Esophagus squamous epithelium (tissue), 4 donors: ENCODE data around the gene SP100.

ENCODE experiments used
- CTCF ChIP-seq, 6 experiments: fragments of 450-650 bp in 4 of 6; fragments of 200-600 bp in 2 of 6; sonication (generic) in 2 of 6; IDR thresholded peaks; one replicate each; pipeline ENCODE4 v1.5.1; 2016 to 2019; ENCODE audit warnings: antibody characterized with exemption in 6 of 6, mild to moderate bottlenecking in 4 of 6, moderate library complexity in 4 of 6
- POLR2A ChIP-seq, 4 donors: fragments of 450-650 bp; IDR thresholded peaks; one replicate each; pipeline ENCODE4 v1.6.1; 2017; ENCODE audit warnings: antibody characterized with exemption in 4 of 4, mild to moderate bottlenecking in 4 of 4, moderate library complexity in 3 of 4

GRCh38 chr2:230471074-230471473 lies 55.1 kb downstream of the SP100 start:
- TF ChIP-seq CTCF (IDR thresholded peaks at IDR 0.05) (no peak), POLR2A (IDR thresholded peaks at IDR 0.05) (no peak)
